OCI-LY7 (cell line): Measurements from ENCODE around the gene KCNB1. TPM values are rescaled to one million over a fixed set of nuclear protein-coding genes. Genes with fewer than 3 reads are reported as not detected.

Experiments
- BruUV-seq: library from RNA; stranded (reverse); fragments of 400-500 nt; replicated peaks from 2 replicates; lab custom pipeline; 2021; lab: Mats Ljungman, UMichigan
- CTCF ChIA-PET: fragments of 300-600 bp; sonication (Branson Sonifier 250); formaldehyde crosslinking; loops from one replicate; lab custom pipeline; 2022; ENCODE audit warnings: antibody characterized with exemption; ENCODE audit not compliant: unreplicated experiment; lab: Charles Lee
- POLR2A ChIA-PET: fragments of 300-600 bp; sonication (Branson Sonifier 250); formaldehyde crosslinking; loops from one replicate; lab custom pipeline; 2022; ENCODE audit warnings: antibody characterized with exemption; lab: Charles Lee
- DNase-seq: peaks from one replicate; pipeline ENCODE4 v3.0.0-alpha.2; 2015; ENCODE audit warnings: low spot score
- H2AFZ ChIP-seq: fragments of 200-600 bp; sonication (generic), shearing (Covaris generic); 2 replicates; pipeline ENCODE4 v1.6.1; 2014; ENCODE audit warnings: mild to moderate bottlenecking, antibody characterized with exemption, low read length, moderate library complexity
- H3K27ac ChIP-seq: fragments of 200-600 bp; sonication (generic); 2 replicates; pipeline ENCODE4 v1.5.1; 2014; ENCODE audit warnings: mixed run types, low read depth, mild to moderate bottlenecking, moderate library complexity, low read length, inconsistent platforms; ENCODE audit not compliant: poor library complexity, severe bottlenecking
- H3K36me3 ChIP-seq: fragments of 200-600 bp; sonication (generic); 2 replicates; pipeline ENCODE4 v1.6.1; 2014; ENCODE audit warnings: mild to moderate bottlenecking, antibody characterized with exemption, low read length, moderate library complexity, mixed read lengths; ENCODE audit not compliant: insufficient read depth
- H3K4me1 ChIP-seq: fragments of 200-600 bp; sonication (generic); 2 replicates; pipeline ENCODE4 v1.5.1; 2014; ENCODE audit warnings: mild to moderate bottlenecking, low read length; ENCODE audit not compliant: insufficient read depth, poor library complexity, severe bottlenecking
- H3K4me2 ChIP-seq: fragments of 200-600 bp; sonication (generic); 2 replicates; pipeline ENCODE4 v1.6.1; 2014; ENCODE audit warnings: mild to moderate bottlenecking, low read length
- H3K4me3 ChIP-seq: fragments of 200-600 bp; sonication (generic); 2 replicates; pipeline ENCODE4 v1.5.1; 2014; ENCODE audit warnings: mild to moderate bottlenecking, low read depth, low read length; ENCODE audit not compliant: poor library complexity, severe bottlenecking
- H3K79me2 ChIP-seq: fragments of 200-600 bp; sonication (generic); 2 replicates; pipeline ENCODE4 v1.6.1; 2016; ENCODE audit warnings: low read depth, mild to moderate bottlenecking, low read length, moderate library complexity, mixed read lengths; ENCODE audit not compliant: insufficient read depth
- H3K9me2 ChIP-seq: fragments of 200-600 bp; sonication (generic); 2 replicates; pipeline ENCODE4 v1.6.1; 2016; ENCODE audit warnings: mild to moderate bottlenecking, low read length, mixed read lengths; ENCODE audit not compliant: insufficient read depth
- H3K9me3 ChIP-seq: fragments of 200-600 bp; sonication (generic); 2 replicates; pipeline ENCODE4 v1.6.1; 2014; ENCODE audit warnings: mild to moderate bottlenecking, mixed run types, low read length, mixed read lengths
- H4K20me1 ChIP-seq: fragments of 200-600 bp; sonication (generic); 2 replicates; pipeline ENCODE4 v1.6.1; 2014; ENCODE audit warnings: mild to moderate bottlenecking, antibody characterized with exemption, low read length, moderate library complexity, mixed read lengths; ENCODE audit not compliant: insufficient read depth
- CTCF ChIP-seq: fragments of 200-600 bp; sonication (generic); conservative IDR thresholded peaks from 2 replicates; pipeline ENCODE4 v1.5.1; 2014; ENCODE audit warnings: mild to moderate bottlenecking, antibody characterized with exemption, low read length, moderate library complexity, mixed read lengths
- EZH2phosphoT487 ChIP-seq: fragments of 200-600 bp; sonication (generic); IDR thresholded peaks from 2 replicates; pipeline ENCODE4 v1.6.1; 2018; ENCODE audit warnings: low read depth, borderline replicate concordance, mild to moderate bottlenecking, mixed run types, antibody characterized with exemption, low read length, moderate library complexity, mixed read lengths
- intact Hi-C: fragments of 100-400 bp; cut with micrococcal nuclease; formaldehyde crosslinking; loops from one replicate; pipeline ENCODE4 v1.10.0; 2022; ENCODE audit not compliant: unreplicated experiment
- total RNA-seq, 2 experiments: library from RNA; depleted of rRNA in 1 of 2; stranded (reverse); fragments of >200 nt in 1 of 2; shearing (Covaris generic) in 1 of 2; gene quantifications; 2 replicates each; pipeline ENCODE4 v1.2.3, GENCODE V29; 2014 to 2022

KCNB1 gene
- total RNA-seq, 2 experiments from 2014 or later = not detected

GRCh38 chr20:49319208-49319809, 163.2 kb downstream of the KCNB1 start:
- peaks cover 8% of the 10 kb centered on the region for H3K4me1 ChIP-seq
- no peak for DNase-seq
- no peaks in the 10 kb centered on the region for H4K20me1 ChIP-seq
- H3K27ac ChIP-seq = no peak overlapping the region
- POLR2A ChIA-PET = interaction anchor here (1.4 kb wide), 1 partner anchor 11 kb away, joined by 4 read pairs; no protein-coding TSS in a partner anchor
- intact Hi-C loops = no loop called here
- H3K9me3 ChIP-seq = no peaks in the 10 kb centered on the region
- CTCF ChIA-PET = no interaction called here
- no peak overlapping the region for H3K4me2 ChIP-seq
- H3K4me3 ChIP-seq = no peak overlapping the region
- H2AFZ ChIP-seq = no peak overlapping the region
- no peaks in the 10 kb centered on the region for H3K36me3 ChIP-seq
- BruUV-seq = no TSS peak
- H3K9me2 ChIP-seq = no peaks in the 10 kb centered on the region
- H3K79me2 ChIP-seq = no peaks in the 10 kb centered on the region
- no peak for TF ChIP-seq EZH2phosphoT487
- TF ChIP-seq CTCF = no peak

- Histone ChIP-seq H3K4me3 (no peak overlapping the region), H3K9me2 (no peaks in the 10 kb centered on the region), H4K20me1 (no peaks in the 10 kb centered on the region), H3K79me2 (no peaks in the 10 kb centered on the region), H3K9me3 (no peaks in the 10 kb centered on the region), H3K27ac (no peak overlapping the region), H3K4me1 (peaks cover 2% of the 10 kb centered on the region), H3K36me3 (no peaks in the 10 kb centered on the region), H2AFZ (no peak overlapping the region), H3K4me2 (no peak overlapping the region)
- POLR2A ChIA-PET = no interaction called here
- intact Hi-C loops = no loop called here
- no peak for DNase-seq
- no TSS peak for BruUV-seq
- CTCF ChIA-PET = no interaction called here
- no peak for TF ChIP-seq EZH2phosphoT487
- no peak for TF ChIP-seq CTCF
These were observed 163.8 kb downstream of the KCNB1 start for GRCh38 chr20:49318430-49319207.

GRCh38 chr20:49318091-49318429, 164.4 kb downstream of the KCNB1 start:
- no peak overlapping the region for H3K4me2 ChIP-seq
- intact Hi-C loops = no loop called here
- ChIA-PET POLR2A (no interaction called here), CTCF (no interaction called here)
- no peak for TF ChIP-seq EZH2phosphoT487
- TF ChIP-seq CTCF = no peak
- no peaks in the 10 kb centered on the region for H3K4me1 ChIP-seq
- no peaks in the 10 kb centered on the region for H4K20me1 ChIP-seq
- H3K4me3 ChIP-seq = no peak overlapping the region
- H2AFZ ChIP-seq = no peak overlapping the region
- DNase-seq = no peak
- H3K9me3 ChIP-seq = no peaks in the 10 kb centered on the region
- H3K79me2 ChIP-seq = no peaks in the 10 kb centered on the region
- no TSS peak for BruUV-seq
- no peak overlapping the region for H3K27ac ChIP-seq
- H3K36me3 ChIP-seq = no peaks in the 10 kb centered on the region
- no peaks in the 10 kb centered on the region for H3K9me2 ChIP-seq
